Epithelial cell of prostate (primary cell): ENCODE results near the gene ZNF302.
"Not testable (repeated sequence)": the region's sequence is repeated elsewhere in the genome, so short reads cannot be mapped to it uniquely, and the experiment has no call there.

Experiments
- DNase-seq: peaks from one replicate; pipeline ENCODE4 v3.0.0-alpha.2; 2011; ENCODE audit warnings: low read depth, low spot score
- H3K27ac ChIP-seq: fragments of 450-650 bp; 2 replicates; pipeline ENCODE4 v1.5.1; 2017; ENCODE audit warnings: mild to moderate bottlenecking

ZNF302 gene

GRCh38 chr19:34669305-34669704, 8.2 kb upstream of the ZNF302 start:
- DNase-seq, result no peak
- no peak overlapping the region for H3K27ac ChIP-seq

GRCh38 chr19:34671972-34672371, 5.5 kb upstream of the ZNF302 start:
- H3K27ac ChIP-seq, result no peak overlapping the region
- DNase-seq, result no peak

GRCh38 chr19:34673590-34673989, 3.9 kb upstream of the ZNF302 start:
- H3K27ac ChIP-seq, result no peak overlapping the region
- DNase-seq, result no peak

- no peak for DNase-seq
- H3K27ac ChIP-seq, result no peak overlapping the region
These were observed 2.2 kb upstream of the ZNF302 start for GRCh38 chr19:34675250-34675649.

GRCh38 chr19:34675919-34676318, 1.6 kb upstream of the ZNF302 start:
- no peak overlapping the region for H3K27ac ChIP-seq
- DNase-seq, result no peak

- peak; percentile 26 for DNase-seq
- H3K27ac ChIP-seq, result peak within 1 kb of the TSS; percentile 86
These were observed 637 bp upstream of the ZNF302 start, which contains the start of gene SCGB2B2 for GRCh38 chr19:34676697-34677385. Gene SCGB2B2, minus strand, starts transcription at chr19:34677159. Its CDS starts 82,596 bp downstream, at chr19:34594563.

- DNase-seq, result no peak
- H3K27ac ChIP-seq, result peak overlapping the region; percentile 86
These were observed 571 bp downstream of the ZNF302 start for GRCh38 chr19:34678085-34678412.

GRCh38 chr19:34678421-34678820, 943 bp downstream of the ZNF302 start:
- no peak for DNase-seq
- H3K27ac ChIP-seq, result peak overlapping the region; percentile 86

- no peak overlapping the region for H3K27ac ChIP-seq
- no peak for DNase-seq
These were observed 4.0 kb downstream of the ZNF302 start for GRCh38 chr19:34681478-34681877.

GRCh38 chr19:34685266-34685665, 7.8 kb downstream of the ZNF302 start:
- DNase-seq, H3K27ac ChIP-seq: not testable (repeated sequence)

- DNase-seq, result no peak
- H3K27ac ChIP-seq, result no peak overlapping the region
These were observed 9.0 kb downstream of the ZNF302 start for GRCh38 chr19:34686455-34686854.

GRCh38 chr19:34687348-34687747, 9.9 kb downstream of the ZNF302 start:
- no peak overlapping the region for H3K27ac ChIP-seq
- DNase-seq, result no peak

GRCh38 chr19:34688592-34688991, 11.1 kb downstream of the ZNF302 start:
- DNase-seq, result no peak
- H3K27ac ChIP-seq, result no peak overlapping the region

GRCh38 chr19:34690372-34690771, 12.9 kb downstream of the ZNF302 start:
- no peak for DNase-seq
- H3K27ac ChIP-seq, result no peak overlapping the region

- no peak overlapping the region for H3K27ac ChIP-seq
- DNase-seq, result no peak
These were observed 15.1 kb downstream of the ZNF302 start for GRCh38 chr19:34692549-34692948.

- DNase-seq, result no peak
- H3K27ac ChIP-seq, result no peak overlapping the region
These were observed 30.2 kb downstream of the ZNF302 start for GRCh38 chr19:34707661-34708060.

GRCh38 chr19:34711890-34712289, 34.4 kb downstream of the ZNF302 start:
- no peak for DNase-seq
- no peak overlapping the region for H3K27ac ChIP-seq

GRCh38 chr19:34712395-34713261, 35.1 kb downstream of the ZNF302 start:
- no peak overlapping the region for H3K27ac ChIP-seq
- peak; percentile 22 for DNase-seq

GRCh38 chr19:34713262-34713637, 35.8 kb downstream of the ZNF302 start:
- DNase-seq, result no peak
- H3K27ac ChIP-seq, result no peak overlapping the region

GRCh38 chr19:34715357-34715756, 37.9 kb downstream of the ZNF302 start:
- no peak for DNase-seq
- H3K27ac ChIP-seq, result no peak overlapping the region

GRCh38 chr19:34722353-34722752, 44.9 kb downstream of the ZNF302 start:
- DNase-seq, result no peak
- no peak overlapping the region for H3K27ac ChIP-seq

GRCh38 chr19:34725400-34725799, 47.9 kb downstream of the ZNF302 start:
- DNase-seq, result no peak
- H3K27ac ChIP-seq, result no peak overlapping the region
